DND-41 (cell line): ENCODE results near the gene ARMC12.

Source experiments
- EZH2 ChIP-seq: IDR thresholded peaks from 3 replicates; pipeline ENCODE4 v1.6.1; 2012; ENCODE audit warnings: borderline replicate concordance, low read depth, mild to moderate bottlenecking, moderate library complexity, low read length, inconsistent platforms; ENCODE audit not compliant: severe bottlenecking
- TF ChIP-seq, protein P1 (sequence below): IDR thresholded peaks from 2 replicates; pipeline ENCODE4 v1.5.1; 2012; ENCODE audit warnings: borderline replicate concordance, low read length, moderate library complexity, mild to moderate bottlenecking; ENCODE audit not compliant: poor library complexity, severe bottlenecking; ENCODE audit errors: extremely low read depth

DNA sequence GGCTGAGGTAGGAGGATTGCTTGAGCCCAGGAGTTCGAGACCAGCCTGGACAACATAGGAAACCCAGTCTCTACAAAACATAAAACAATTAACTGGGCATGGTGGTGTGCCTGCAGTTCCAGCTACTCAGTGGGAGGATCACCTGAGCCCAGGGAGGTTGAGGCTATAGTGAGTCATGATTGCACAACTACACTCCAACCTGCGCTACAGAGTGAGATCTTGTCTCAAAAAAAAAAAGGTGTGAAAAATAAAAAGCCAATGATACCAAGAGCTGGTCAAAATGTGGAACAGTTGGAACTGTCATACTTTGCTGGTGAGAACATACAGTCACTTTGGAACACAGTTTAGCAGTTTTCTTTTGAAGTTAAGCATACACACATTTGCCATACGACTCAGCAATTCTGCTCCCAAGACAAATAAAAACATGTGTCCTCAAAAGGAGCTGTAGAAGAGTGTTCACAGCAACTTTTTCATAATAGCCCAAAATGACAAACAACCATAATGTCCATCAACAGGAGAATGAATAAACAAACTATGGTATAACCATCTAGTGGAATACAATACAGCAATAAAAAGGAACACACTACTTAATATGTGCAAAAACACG lies 26.5 kb upstream of the ARMC12 start:
- TF ChIP-seq, protein P1, sequence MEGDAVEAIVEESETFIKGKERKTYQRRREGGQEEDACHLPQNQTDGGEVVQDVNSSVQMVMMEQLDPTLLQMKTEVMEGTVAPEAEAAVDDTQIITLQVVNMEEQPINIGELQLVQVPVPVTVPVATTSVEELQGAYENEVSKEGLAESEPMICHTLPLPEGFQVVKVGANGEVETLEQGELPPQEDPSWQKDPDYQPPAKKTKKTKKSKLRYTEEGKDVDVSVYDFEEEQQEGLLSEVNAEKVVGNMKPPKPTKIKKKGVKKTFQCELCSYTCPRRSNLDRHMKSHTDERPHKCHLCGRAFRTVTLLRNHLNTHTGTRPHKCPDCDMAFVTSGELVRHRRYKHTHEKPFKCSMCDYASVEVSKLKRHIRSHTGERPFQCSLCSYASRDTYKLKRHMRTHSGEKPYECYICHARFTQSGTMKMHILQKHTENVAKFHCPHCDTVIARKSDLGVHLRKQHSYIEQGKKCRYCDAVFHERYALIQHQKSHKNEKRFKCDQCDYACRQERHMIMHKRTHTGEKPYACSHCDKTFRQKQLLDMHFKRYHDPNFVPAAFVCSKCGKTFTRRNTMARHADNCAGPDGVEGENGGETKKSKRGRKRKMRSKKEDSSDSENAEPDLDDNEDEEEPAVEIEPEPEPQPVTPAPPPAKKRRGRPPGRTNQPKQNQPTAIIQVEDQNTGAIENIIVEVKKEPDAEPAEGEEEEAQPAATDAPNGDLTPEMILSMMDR, result no peak
- no peak for TF ChIP-seq EZH2
